GM12878 (cell line): Measurements from ENCODE around the gene ATF6. TPM values are rescaled to one million over a fixed set of nuclear protein-coding genes. Genes with fewer than 3 reads are reported as not detected.

Source experiments
- ATAC-seq: fragments of 200-7000 bp; cut with Tn5 transposase; 3 replicates; pipeline ENCODE4 v1.9.1; 2020; ENCODE audit warnings: mild to moderate bottlenecking, moderate library complexity
- BruUV-seq: library from RNA; stranded (reverse); fragments of 400-500 nt; replicated peaks from 2 replicates; lab custom pipeline; 2021; lab: Mats Ljungman, UMichigan
- CTCF ChIA-PET: fragments of 300-600 bp; sonication (Branson Sonifier 250); formaldehyde crosslinking; extraction: SDS; loops from one replicate; lab custom pipeline; 2021; ENCODE audit warnings: inconsistent platforms; lab: Yijun Ruan, JAX
- POLR2A ChIA-PET: fragments of 350-600 bp; formaldehyde crosslinking; extraction: SDS; loops from one replicate; lab custom pipeline; 2021; ENCODE audit warnings: inconsistent platforms; lab: Charles Lee
- RAD21 ChIA-PET: fragments of 300-600 bp; sonication (Branson Sonifier 250); formaldehyde crosslinking; loops from one replicate; lab custom pipeline; 2023; ENCODE audit warnings: antibody characterized with exemption; ENCODE audit not compliant: unreplicated experiment; lab: Charles Lee
- SMC1A ChIA-PET: fragments of 300-600 bp; sonication (Branson Sonifier 250); formaldehyde crosslinking; loops from one replicate; lab custom pipeline; 2023; ENCODE audit not compliant: unreplicated experiment, uncharacterized antibody; lab: Charles Lee
- DNase-seq: peaks from one replicate; pipeline ENCODE4 v3.0.0-alpha.2; 2011; ENCODE audit warnings: low read depth, low spot score
- FAIRE-seq: peaks from 3 replicates; lab custom pipeline; 2011; peaks lifted over from hg19 to GRCh38; lab: Jason Lieb, UNC
- H2AFZ ChIP-seq: 2 replicates; pipeline ENCODE4 v1.6.0; 2011; ENCODE audit warnings: low read depth, low read length, control low read depth; ENCODE audit not compliant: control insufficient read depth
- H3K27ac ChIP-seq: 2 replicates; pipeline ENCODE4 v1.5.1; 2011; ENCODE audit warnings: control low read depth; ENCODE audit not compliant: control insufficient read depth, insufficient read depth
- H3K27me3 ChIP-seq, 2 experiments: replicated peaks in 1 of 2; 2 replicates each; pipeline versions ENCODE4 v1.6.0 to v1.6.1; 2011; ENCODE audit warnings: low read length in 1 of 2; ENCODE audit not compliant: control insufficient read depth in 2 of 2, insufficient read depth in 2 of 2
- H3K36me3 ChIP-seq, 2 experiments: 2 replicates each; pipeline ENCODE4 v1.5.1; 2011; ENCODE audit warnings: low read length in 1 of 2; ENCODE audit not compliant: control insufficient read depth in 2 of 2, insufficient read depth in 2 of 2
- H3K4me1 ChIP-seq: 2 replicates; pipeline ENCODE4 v1.6.1; 2011; ENCODE audit warnings: mild to moderate bottlenecking, low read length, moderate library complexity, mixed read lengths; ENCODE audit not compliant: control insufficient read depth, insufficient read depth
- H3K4me2 ChIP-seq: 2 replicates; pipeline ENCODE4 v1.6.0; 2011; ENCODE audit warnings: control low read depth; ENCODE audit not compliant: control insufficient read depth, insufficient read depth
- H3K4me3 ChIP-seq: fragments of 200-600 bp; sonication (generic); 2 replicates; pipeline ENCODE4 v1.5.1; 2016
- H3K79me2 ChIP-seq: 2 replicates; pipeline ENCODE4 v1.6.0; 2011; ENCODE audit warnings: low read length; ENCODE audit not compliant: control insufficient read depth, insufficient read depth
- H3K9ac ChIP-seq: 2 replicates; pipeline ENCODE4 v1.8.0; 2011; ENCODE audit warnings: low read length, control low read depth, mixed read lengths; ENCODE audit not compliant: control insufficient read depth, insufficient read depth
- H3K9me3 ChIP-seq: replicated peaks from 3 replicates; pipeline ENCODE4 v1.5.1; 2011; ENCODE audit warnings: mild to moderate bottlenecking, low read length; ENCODE audit not compliant: control insufficient read depth, insufficient read depth
- H4K20me1 ChIP-seq: 2 replicates; pipeline ENCODE4 v1.6.0; 2011; ENCODE audit not compliant: control insufficient read depth, insufficient read depth
- CREM ChIP-seq: IDR thresholded peaks from 2 replicates; pipeline ENCODE4 v1.6.1; 2014; ENCODE audit warnings: antibody characterized with exemption, low read depth
- HDAC2 ChIP-seq: fragments of 200-600 bp; sonication (generic); IDR thresholded peaks from 2 replicates; pipeline ENCODE4 v1.6.1; 2017
- JUNB ChIP-seq: IDR thresholded peaks from 2 replicates; pipeline ENCODE4 v1.6.1; 2016; ENCODE audit warnings: antibody characterized with exemption, mild to moderate bottlenecking
- MTA2 ChIP-seq: fragments of 450-650 bp; IDR thresholded peaks from 2 replicates; pipeline ENCODE4 v1.6.1; 2016; ENCODE audit warnings: low read depth, mild to moderate bottlenecking, moderate library complexity
- MXI1 ChIP-seq: fragments of 150-350 bp; IDR thresholded peaks from 2 replicates; pipeline ENCODE4 v1.6.1; 2011; ENCODE audit warnings: low read depth, mild to moderate bottlenecking, inconsistent platforms, low read length, improper control_type of control experiment
- NFIC ChIP-seq: IDR thresholded peaks from 2 replicates; pipeline ENCODE4 v1.6.1; 2012; ENCODE audit warnings: low read depth, mild to moderate bottlenecking, inconsistent platforms, low read length, moderate library complexity
- POU2F2 ChIP-seq: IDR thresholded peaks from 3 replicates; pipeline ENCODE4 v1.6.1; 2011; ENCODE audit warnings: low read depth, mild to moderate bottlenecking, low read length, borderline replicate concordance
- SP1 ChIP-seq: IDR thresholded peaks from one replicate; pipeline ENCODE4 v1.6.1; 2011; ENCODE audit warnings: low read depth, low read length
- WGBS: methylation state at CpG from one replicate; pipeline ENCODE4 v1.1.6; 2016; ENCODE audit warnings: low lambda C conversion rate; ENCODE audit not compliant: insufficient replicate concordance, insufficient coverage; ENCODE audit errors: missing lambda C conversion rate; 5-methylcytosine and 5-hydroxymethylcytosine counted together
- in situ Hi-C: fragments of 300-500 bp; cut with MboI; formaldehyde crosslinking; loops from 9 replicates; pipeline ENCODE4 v1.14.3; 2018; ENCODE audit warnings: mixed read lengths
- intact Hi-C: fragments of 100-400 bp; cut with micrococcal nuclease; formaldehyde crosslinking; loops from one replicate; pipeline ENCODE4 v1.14.2; 2022; ENCODE audit not compliant: unreplicated experiment
- polyA plus RNA-seq, 11 experiments: library from polyadenylated mRNA; depleted of rRNA in 4 of 11; unstranded in 6 of 11; stranded (reverse) in 5 of 11; fragments of >200 nt; fragmentation: Nextera tagmentation in 4 of 11; fragmentation: Illumina TruSeq in 1 of 11; extraction: Ambion mirVana in 4 of 11; extraction: Trizol in 1 of 11; gene quantifications; 1 replicate in 1 of 11; 2 replicates in 10 of 11; pipeline versions ENCODE4 v1.2.1 to v1.2.3, GENCODE V29; 2011 to 2016; ENCODE audit warnings: inconsistent platforms in 2 of 11, missing spikeins in 2 of 11, low read depth in 1 of 11
- total RNA-seq, 4 experiments: library from RNA; depleted of rRNA in 3 of 4; stranded (reverse); fragments of >200 nt in 3 of 4; fragmentation: Illumina TruSeq in 1 of 4; extraction: Trizol in 1 of 4; gene quantifications; 2 replicates each; pipeline versions ENCODE4 v1.2.1 to v1.2.3, GENCODE V29; 2013 to 2021
- TF ChIP-seq, protein P1 (sequence below): fragments of 450-650 bp; IDR thresholded peaks from 2 replicates; pipeline ENCODE4 v1.6.1; 2016; ENCODE audit warnings: mild to moderate bottlenecking, moderate library complexity, borderline replicate concordance
- TF ChIP-seq, protein P2 (sequence below): IDR thresholded peaks from 2 replicates; pipeline ENCODE4 v1.6.1; 2012; ENCODE audit warnings: low read depth, low read length, improper control_type of control experiment
- TF ChIP-seq, protein P3 (sequence below): fragments of 450-650 bp; IDR thresholded peaks from 2 replicates; pipeline ENCODE4 v1.6.1; 2017; ENCODE audit warnings: mild to moderate bottlenecking, moderate library complexity

ATF6 gene
- total and polyA plus RNA-seq, 10 of the 15 experiments (the other 5 are each of a cell fraction or from before 2014, with no cell fraction given): 7.8 to 24.3 (median 14.7) TPM

DNA sequence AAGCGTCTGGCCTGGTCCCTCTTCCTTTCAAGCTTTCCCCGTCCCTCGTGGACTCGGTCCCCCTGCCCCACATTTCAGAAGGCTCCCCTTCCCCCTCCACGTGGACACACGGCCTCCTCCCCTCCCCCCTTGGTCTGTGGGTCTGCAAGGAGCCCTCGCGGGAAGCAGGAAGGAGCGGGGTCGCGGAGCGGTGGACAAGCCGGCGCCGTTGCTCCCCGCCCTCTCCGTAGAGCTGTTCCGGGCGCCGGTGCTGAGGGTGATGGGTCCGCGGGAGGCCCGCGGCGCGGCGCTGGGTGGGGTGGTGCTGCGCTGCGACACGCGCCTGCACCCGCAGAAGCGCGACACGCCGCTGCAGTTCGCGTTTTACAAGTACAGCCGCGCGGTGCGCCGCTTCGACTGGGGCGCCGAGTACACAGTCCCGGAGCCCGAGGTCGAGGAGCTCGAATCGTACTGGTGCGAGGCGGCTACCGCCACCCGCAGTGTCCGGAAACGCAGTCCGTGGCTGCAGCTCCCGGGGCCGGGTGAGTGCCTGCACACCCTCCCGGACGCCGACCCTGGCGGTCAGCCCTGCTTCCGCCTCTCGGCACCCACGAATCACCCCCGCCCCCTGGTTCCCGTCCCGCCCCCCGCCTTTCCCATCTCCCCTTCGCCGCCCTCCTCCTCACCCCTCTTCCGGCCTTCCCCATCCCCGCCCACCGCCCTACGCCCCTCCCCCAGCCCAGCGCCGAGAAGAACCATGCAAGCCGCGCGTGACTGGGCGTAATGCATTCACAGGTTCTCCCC is 39.5 kb upstream of the ATF6 start (continued):
- TF ChIP-seq, protein P1, sequence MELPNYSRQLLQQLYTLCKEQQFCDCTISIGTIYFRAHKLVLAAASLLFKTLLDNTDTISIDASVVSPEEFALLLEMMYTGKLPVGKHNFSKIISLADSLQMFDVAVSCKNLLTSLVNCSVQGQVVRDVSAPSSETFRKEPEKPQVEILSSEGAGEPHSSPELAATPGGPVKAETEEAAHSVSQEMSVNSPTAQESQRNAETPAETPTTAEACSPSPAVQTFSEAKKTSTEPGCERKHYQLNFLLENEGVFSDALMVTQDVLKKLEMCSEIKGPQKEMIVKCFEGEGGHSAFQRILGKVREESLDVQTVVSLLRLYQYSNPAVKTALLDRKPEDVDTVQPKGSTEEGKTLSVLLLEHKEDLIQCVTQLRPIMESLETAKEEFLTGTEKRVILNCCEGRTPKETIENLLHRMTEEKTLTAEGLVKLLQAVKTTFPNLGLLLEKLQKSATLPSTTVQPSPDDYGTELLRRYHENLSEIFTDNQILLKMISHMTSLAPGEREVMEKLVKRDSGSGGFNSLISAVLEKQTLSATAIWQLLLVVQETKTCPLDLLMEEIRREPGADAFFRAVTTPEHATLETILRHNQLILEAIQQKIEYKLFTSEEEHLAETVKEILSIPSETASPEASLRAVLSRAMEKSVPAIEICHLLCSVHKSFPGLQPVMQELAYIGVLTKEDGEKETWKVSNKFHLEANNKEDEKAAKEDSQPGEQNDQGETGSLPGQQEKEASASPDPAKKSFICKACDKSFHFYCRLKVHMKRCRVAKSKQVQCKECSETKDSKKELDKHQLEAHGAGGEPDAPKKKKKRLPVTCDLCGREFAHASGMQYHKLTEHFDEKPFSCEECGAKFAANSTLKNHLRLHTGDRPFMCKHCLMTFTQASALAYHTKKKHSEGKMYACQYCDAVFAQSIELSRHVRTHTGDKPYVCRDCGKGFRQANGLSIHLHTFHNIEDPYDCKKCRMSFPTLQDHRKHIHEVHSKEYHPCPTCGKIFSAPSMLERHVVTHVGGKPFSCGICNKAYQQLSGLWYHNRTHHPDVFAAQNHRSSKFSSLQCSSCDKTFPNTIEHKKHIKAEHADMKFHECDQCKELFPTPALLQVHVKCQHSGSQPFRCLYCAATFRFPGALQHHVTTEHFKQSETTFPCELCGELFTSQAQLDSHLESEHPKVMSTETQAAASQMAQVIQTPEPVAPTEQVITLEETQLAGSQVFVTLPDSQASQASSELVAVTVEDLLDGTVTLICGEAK: no peak
- TF ChIP-seq SP1: no peak
- TF ChIP-seq, all 136 proteins: peak for 31

DNA sequence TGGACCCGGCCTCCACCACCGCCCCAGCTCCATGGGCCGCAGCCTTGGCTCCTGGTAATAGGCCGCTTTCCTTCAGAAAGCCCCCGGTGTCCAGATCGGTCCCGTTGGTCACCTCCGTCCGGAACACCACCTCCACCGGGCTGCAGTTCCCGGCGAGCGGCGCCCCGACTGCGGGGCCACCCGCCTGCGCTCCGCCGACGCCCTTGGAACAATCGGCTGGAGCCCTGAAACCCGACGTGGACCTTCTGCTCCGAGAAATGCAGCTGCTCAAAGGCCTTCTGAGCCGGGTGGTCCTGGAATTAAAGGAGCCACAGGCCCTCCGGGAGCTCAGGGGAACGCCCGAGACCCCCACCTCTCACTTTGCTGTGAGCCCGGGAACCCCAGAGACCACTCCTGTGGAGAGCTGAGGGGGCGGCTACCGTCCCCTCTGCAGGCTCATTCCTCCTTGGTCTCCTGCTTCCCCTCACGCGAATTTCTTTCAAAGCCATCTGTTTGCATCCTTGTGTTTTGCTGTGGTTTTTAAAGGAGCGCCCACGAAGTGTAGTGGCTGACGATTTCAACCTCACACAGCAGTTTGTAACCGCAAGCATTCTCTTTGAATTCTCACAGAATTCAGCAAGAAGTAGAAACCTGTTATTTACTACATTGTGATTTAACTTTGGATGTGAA is 38.7 kb upstream of the ATF6 start:
- Histone ChIP-seq H3K27me3 (no peaks in the 10 kb centered on the region), H3K9me3 (no peaks in the 10 kb centered on the region), H3K79me2 (peaks cover 12% of the 10 kb centered on the region), H2AFZ (peak overlapping the region; percentile 2), H3K4me1 (peaks cover 37% of the 10 kb centered on the region), H3K4me3 (peak overlapping the region; percentile 92), H3K36me3 (no peaks in the 10 kb centered on the region), H3K9ac (peak overlapping the region; percentile 85), H3K27ac (peak overlapping the region; percentile 84), H3K4me2 (peak overlapping the region; percentile 89), H4K20me1 (no peaks in the 10 kb centered on the region)
- in situ Hi-C loops: no loop called here
- under 1% methylated on average over 38 of the region's 38 CpGs for WGBS
- FAIRE-seq (no peak), DNase-seq (no peak), ATAC-seq (peak; percentile 9)
- ChIA-PET CTCF (interaction anchor here (0.8 to 5.8 kb wide), 5 partner anchors 12 to 327 kb away, joined by 3 to 86 read pairs (median 5); no protein-coding TSS in a partner anchor), RAD21 (interaction anchor here (1.0 to 6.1 kb wide), 3 partner anchors 11 to 22 kb away, joined by 4 to 85 read pairs (median 32); partner anchors contain the start of gene FCRLA), POLR2A (interaction anchor here (0.9 to 4.6 kb wide), 5 partner anchors 9 to 20 kb away, joined by 3 to 34 read pairs (median 4); partner anchors contain the start of gene FCRLA), SMC1A (interaction anchor here (0.9 to 6.4 kb wide), 4 partner anchors 10 to 20 kb away, joined by 4 to 84 read pairs (median 33); partner anchors contain the start of gene FCRLA)
- intact Hi-C loops: loop anchor here (2.0 kb wide), 1 partner anchor 21 kb away; the partner anchor contains the start of gene FCRLA
- BruUV-seq: TSS peak; percentile 95
- TF ChIP-seq CREM (peak; percentile 39; the same call in 1 of the 2 replicates), POU2F2 (peak; percentile 63; the same call in 1 of the 3 replicates), HDAC2 (no peak), MTA2 (0 out of 2 replicates have a peak, but pooled peaks have one; percentile 44), JUNB (peak; percentile 10; the same call in 1 of the 2 replicates), MXI1 (peak; percentile 76), NFIC (0 out of 2 replicates have a peak, but pooled peaks have one; percentile 56)
- TF ChIP-seq, protein P2, sequence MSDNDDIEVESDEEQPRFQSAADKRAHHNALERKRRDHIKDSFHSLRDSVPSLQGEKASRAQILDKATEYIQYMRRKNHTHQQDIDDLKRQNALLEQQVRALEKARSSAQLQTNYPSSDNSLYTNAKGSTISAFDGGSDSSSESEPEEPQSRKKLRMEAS: 0 out of 2 replicates have a peak, but pooled peaks have one; percentile 43
- TF ChIP-seq, protein P3, sequence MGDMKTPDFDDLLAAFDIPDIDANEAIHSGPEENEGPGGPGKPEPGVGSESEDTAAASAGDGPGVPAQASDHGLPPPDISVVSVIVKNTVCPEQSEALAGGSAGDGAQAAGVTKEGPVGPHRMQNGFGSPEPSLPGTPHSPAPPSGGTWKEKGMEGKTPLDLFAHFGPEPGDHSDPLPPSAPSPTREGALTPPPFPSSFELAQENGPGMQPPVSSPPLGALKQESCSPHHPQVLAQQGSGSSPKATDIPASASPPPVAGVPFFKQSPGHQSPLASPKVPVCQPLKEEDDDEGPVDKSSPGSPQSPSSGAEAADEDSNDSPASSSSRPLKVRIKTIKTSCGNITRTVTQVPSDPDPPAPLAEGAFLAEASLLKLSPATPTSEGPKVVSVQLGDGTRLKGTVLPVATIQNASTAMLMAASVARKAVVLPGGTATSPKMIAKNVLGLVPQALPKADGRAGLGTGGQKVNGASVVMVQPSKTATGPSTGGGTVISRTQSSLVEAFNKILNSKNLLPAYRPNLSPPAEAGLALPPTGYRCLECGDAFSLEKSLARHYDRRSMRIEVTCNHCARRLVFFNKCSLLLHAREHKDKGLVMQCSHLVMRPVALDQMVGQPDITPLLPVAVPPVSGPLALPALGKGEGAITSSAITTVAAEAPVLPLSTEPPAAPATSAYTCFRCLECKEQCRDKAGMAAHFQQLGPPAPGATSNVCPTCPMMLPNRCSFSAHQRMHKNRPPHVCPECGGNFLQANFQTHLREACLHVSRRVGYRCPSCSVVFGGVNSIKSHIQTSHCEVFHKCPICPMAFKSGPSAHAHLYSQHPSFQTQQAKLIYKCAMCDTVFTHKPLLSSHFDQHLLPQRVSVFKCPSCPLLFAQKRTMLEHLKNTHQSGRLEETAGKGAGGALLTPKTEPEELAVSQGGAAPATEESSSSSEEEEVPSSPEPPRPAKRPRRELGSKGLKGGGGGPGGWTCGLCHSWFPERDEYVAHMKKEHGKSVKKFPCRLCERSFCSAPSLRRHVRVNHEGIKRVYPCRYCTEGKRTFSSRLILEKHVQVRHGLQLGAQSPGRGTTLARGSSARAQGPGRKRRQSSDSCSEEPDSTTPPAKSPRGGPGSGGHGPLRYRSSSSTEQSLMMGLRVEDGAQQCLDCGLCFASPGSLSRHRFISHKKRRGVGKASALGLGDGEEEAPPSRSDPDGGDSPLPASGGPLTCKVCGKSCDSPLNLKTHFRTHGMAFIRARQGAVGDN: peak; percentile 22
